Activated T-helper 2 cell treated with anti-CD3 and anti-CD28 coated beads, Interferon-gamma antibody, Interleukin-2, Interleukin-4, amounts not matched to agents 10 μg/mL and 5 μg/mL and 100 μg/mL, durations not matched to agents 14 hours and 24 hours and 36 hours (primary cell): ENCODE results near the gene BCLAF3. TPM values are rescaled to one million over a fixed set of nuclear protein-coding genes. Genes with fewer than 3 reads are reported as not detected.

ENCODE experiments used
- DNase-seq: peaks from one replicate; pipeline ENCODE4 v3.0.0; 2021; ENCODE audit warnings: low spot score
- H3K27ac Mint-ChIP-seq: one replicate; pipeline ENCODE4 v1.8.0; 2021; ENCODE audit warnings: mixed read lengths
- H3K27me3 Mint-ChIP-seq: one replicate; pipeline ENCODE4 v1.8.0; 2021; ENCODE audit warnings: low read depth, mixed read lengths
- H3K36me3 Mint-ChIP-seq: one replicate; pipeline ENCODE4 v1.8.0; 2021; ENCODE audit warnings: low read depth, mixed read lengths
- H3K4me1 Mint-ChIP-seq: one replicate; pipeline ENCODE4 v1.8.0; 2021; ENCODE audit warnings: low read depth, mixed read lengths
- H3K4me3 Mint-ChIP-seq: one replicate; pipeline ENCODE4 v1.8.0; 2021; ENCODE audit warnings: low read depth, mild to moderate bottlenecking, moderate library complexity, mixed read lengths
- H3K9me3 Mint-ChIP-seq: one replicate; pipeline ENCODE4 v1.8.0; 2021; ENCODE audit warnings: mixed read lengths
- intact Hi-C: fragments of 100-400 bp; cut with micrococcal nuclease; formaldehyde crosslinking; loops from one replicate; pipeline ENCODE4 v1.15.1; 2023
- total RNA-seq: library from RNA; stranded (reverse); gene quantifications from 2 replicates; pipeline ENCODE4 v1.2.3, GENCODE V29; 2022

The BCLAF3 gene
- 3.8 and 5.4 TPM in 2 replicates for total RNA-seq

- DNase-seq, result peak; percentile 81
- Mint-ChIP-seq H3K9me3 (no peaks in the 10 kb centered on the region), H3K4me1 (peaks cover 15% of the 10 kb centered on the region), H3K27me3 (no peaks in the 10 kb centered on the region), H3K4me3 (peak within 1 kb of the TSS; percentile 90), H3K36me3 (peaks cover 7% of the 10 kb centered on the region), H3K27ac (peak within 1 kb of the TSS; percentile 90)
- intact Hi-C loops, result loop anchor here (2.0 to 5.0 kb wide), 5 partner anchors 26 to 1008 kb away; partner anchors contain the start of genes EIF1AX and PHKA2
Observed at GRCh38 chrX:19990556-19991349, at the start of gene BCLAF3. TSS of gene BCLAF3 (minus strand) at chrX:19991061. CDS start at chrX:19970264, 20,797 bp downstream.

GRCh38 chrX:20038966-20039365 lies 48.1 kb upstream of the BCLAF3 start:
- no peaks in the 10 kb centered on the region for H3K4me1 Mint-ChIP-seq
- no peak overlapping the region for H3K27ac Mint-ChIP-seq
- no peak for DNase-seq
- H3K9me3 Mint-ChIP-seq, result no peaks in the 10 kb centered on the region
- intact Hi-C loops, result no loop called here
- H3K36me3 Mint-ChIP-seq, result no peaks in the 10 kb centered on the region
- H3K4me3 Mint-ChIP-seq, result no peak overlapping the region
- peaks cover 3% of the 10 kb centered on the region for H3K27me3 Mint-ChIP-seq

- Mint-ChIP-seq H3K4me3 (no peak overlapping the region), H3K36me3 (no peaks in the 10 kb centered on the region), H3K27me3 (peaks cover 3% of the 10 kb centered on the region), H3K4me1 (no peaks in the 10 kb centered on the region), H3K9me3 (no peaks in the 10 kb centered on the region), H3K27ac (no peak overlapping the region)
- no peak for DNase-seq
- intact Hi-C loops, result no loop called here
Observed at GRCh38 chrX:20037186-20037585, 46.3 kb upstream of the BCLAF3 start.

GRCh38 chrX:20032201-20032600 lies 41.3 kb upstream of the BCLAF3 start:
- Mint-ChIP-seq H3K4me3 (no peak overlapping the region), H3K36me3 (no peaks in the 10 kb centered on the region), H3K9me3 (no peaks in the 10 kb centered on the region), H3K4me1 (no peaks in the 10 kb centered on the region), H3K27me3 (no peaks in the 10 kb centered on the region), H3K27ac (no peak overlapping the region)
- no peak for DNase-seq
- intact Hi-C loops, result no loop called here

- Mint-ChIP-seq H3K36me3 (no peaks in the 10 kb centered on the region), H3K27me3 (peaks cover 2% of the 10 kb centered on the region), H3K4me1 (no peaks in the 10 kb centered on the region), H3K27ac (no peak overlapping the region), H3K4me3 (no peak overlapping the region), H3K9me3 (no peaks in the 10 kb centered on the region)
- intact Hi-C loops, result no loop called here
- no peak for DNase-seq
Observed at GRCh38 chrX:20029728-20030127, 38.9 kb upstream of the BCLAF3 start.

GRCh38 chrX:20028588-20028987 lies 37.7 kb upstream of the BCLAF3 start:
- Mint-ChIP-seq H3K36me3 (no peaks in the 10 kb centered on the region), H3K27me3 (peaks cover 2% of the 10 kb centered on the region), H3K9me3 (no peaks in the 10 kb centered on the region), H3K4me3 (no peak overlapping the region), H3K27ac (no peak overlapping the region), H3K4me1 (no peaks in the 10 kb centered on the region)
- intact Hi-C loops, result no loop called here
- no peak for DNase-seq

- H3K27ac Mint-ChIP-seq, result no peak overlapping the region
- H3K9me3 Mint-ChIP-seq, result no peaks in the 10 kb centered on the region
- intact Hi-C loops, result no loop called here
- no peak for DNase-seq
- no peaks in the 10 kb centered on the region for H3K4me1 Mint-ChIP-seq
- no peaks in the 10 kb centered on the region for H3K36me3 Mint-ChIP-seq
- H3K27me3 Mint-ChIP-seq, result peaks cover 2% of the 10 kb centered on the region
- H3K4me3 Mint-ChIP-seq, result no peak overlapping the region
Observed at GRCh38 chrX:20026278-20026677, 35.4 kb upstream of the BCLAF3 start.

- Mint-ChIP-seq H3K27ac (no peak overlapping the region), H3K27me3 (peaks cover 5% of the 10 kb centered on the region), H3K4me3 (no peak overlapping the region), H3K9me3 (peaks cover 14% of the 10 kb centered on the region), H3K4me1 (no peaks in the 10 kb centered on the region), H3K36me3 (no peaks in the 10 kb centered on the region)
- intact Hi-C loops, result no loop called here
- no peak for DNase-seq
Observed at GRCh38 chrX:20019672-20020365, 29.0 kb upstream of the BCLAF3 start.

GRCh38 chrX:20016616-20016945 lies 25.7 kb upstream of the BCLAF3 start:
- peaks cover 5% of the 10 kb centered on the region for H3K27me3 Mint-ChIP-seq
- H3K27ac Mint-ChIP-seq, result no peak overlapping the region
- H3K4me3 Mint-ChIP-seq, result no peak overlapping the region
- no peaks in the 10 kb centered on the region for H3K4me1 Mint-ChIP-seq
- H3K9me3 Mint-ChIP-seq, result peaks cover 14% of the 10 kb centered on the region
- H3K36me3 Mint-ChIP-seq, result no peaks in the 10 kb centered on the region
- no peak for DNase-seq
- intact Hi-C loops, result no loop called here

- no peak overlapping the region for H3K27ac Mint-ChIP-seq
- intact Hi-C loops, result no loop called here
- H3K9me3 Mint-ChIP-seq, result peaks cover 14% of the 10 kb centered on the region
- no peak for DNase-seq
- no peak overlapping the region for H3K4me3 Mint-ChIP-seq
- no peaks in the 10 kb centered on the region for H3K4me1 Mint-ChIP-seq
- H3K27me3 Mint-ChIP-seq, result peaks cover 5% of the 10 kb centered on the region
- no peaks in the 10 kb centered on the region for H3K36me3 Mint-ChIP-seq
Observed at GRCh38 chrX:20015945-20016615, 25.2 kb upstream of the BCLAF3 start.

- Mint-ChIP-seq H3K36me3 (no peaks in the 10 kb centered on the region), H3K9me3 (peaks cover 14% of the 10 kb centered on the region), H3K4me3 (no peak overlapping the region), H3K4me1 (no peaks in the 10 kb centered on the region), H3K27me3 (peaks cover 5% of the 10 kb centered on the region), H3K27ac (no peak overlapping the region)
- intact Hi-C loops, result no loop called here
- DNase-seq, result no peak
Observed at GRCh38 chrX:20015422-20015821, 24.6 kb upstream of the BCLAF3 start.

GRCh38 chrX:20011608-20012007 lies 20.7 kb upstream of the BCLAF3 start:
- no peaks in the 10 kb centered on the region for H3K36me3 Mint-ChIP-seq
- DNase-seq, result no peak
- H3K27me3 Mint-ChIP-seq, result peaks cover 13% of the 10 kb centered on the region
- H3K4me1 Mint-ChIP-seq, result no peaks in the 10 kb centered on the region
- no peak overlapping the region for H3K27ac Mint-ChIP-seq
- intact Hi-C loops, result no loop called here
- peaks cover 14% of the 10 kb centered on the region for H3K9me3 Mint-ChIP-seq
- H3K4me3 Mint-ChIP-seq, result no peak overlapping the region
